H1 (cell line): ENCODE data around the gene PLA2G4E. TPM values are rescaled to one million over a fixed set of nuclear protein-coding genes. Genes with fewer than 3 reads are reported as not detected.

Experiments
- ASH2L ChIP-seq: fragments of 200-600, 300-600 bp; sonication (generic); IDR thresholded peaks from one replicate; pipeline ENCODE4 v1.7.1; 2017; ENCODE audit warnings: low read length
- EP300 ChIP-seq, 2 experiments: IDR thresholded peaks; 1 replicate in 1 of 2; 2 replicates in 1 of 2; pipeline ENCODE4 v1.6.1; 2011 to 2012; ENCODE audit warnings: low read depth in 2 of 2, low read length in 2 of 2, mild to moderate bottlenecking in 2 of 2, borderline replicate concordance in 1 of 2, inconsistent platforms in 1 of 2, moderate library complexity in 1 of 2
- SIX5 ChIP-seq: IDR thresholded peaks from 2 replicates; pipeline ENCODE4 v1.6.1; 2011; ENCODE audit warnings: mild to moderate bottlenecking, low read depth, low read length
- polyA plus RNA-seq, 7 experiments: library from polyadenylated mRNA; depleted of rRNA in 3 of 7; stranded (reverse) in 5 of 7; unstranded in 2 of 7; fragments of >200 nt in 5 of 7; fragments of 200-250 nt in 2 of 7; gene quantifications; 1 replicate in 5 of 7; 2 replicates in 1 of 7; 4 replicates in 1 of 7; pipeline versions ENCODE4 v1.2.1 to v1.2.3, GENCODE V29; 2011 to 2013; ENCODE audit warnings: missing spikeins in 2 of 7, mixed read lengths in 2 of 7
- total RNA-seq: library from RNA; stranded (reverse); fragmentation: NEBNext Ultra II Directional; extraction: Animal tissue kit (Norgen Biotek cat#: 25700); gene quantifications from 2 replicates; pipeline ENCODE4 v1.2.1, GENCODE V29; 2021
- TF ChIP-seq, protein P1 (sequence below): IDR thresholded peaks from 2 replicates; pipeline ENCODE4 v1.6.1; 2012; ENCODE audit warnings: low read length, inconsistent platforms

PLA2G4E gene
- total and polyA plus RNA-seq, 2 of the 8 experiments (the other 6 are each of a cell fraction or from before 2014, with no cell fraction given), result 0.03 TPM; not detected in 1

DNA sequence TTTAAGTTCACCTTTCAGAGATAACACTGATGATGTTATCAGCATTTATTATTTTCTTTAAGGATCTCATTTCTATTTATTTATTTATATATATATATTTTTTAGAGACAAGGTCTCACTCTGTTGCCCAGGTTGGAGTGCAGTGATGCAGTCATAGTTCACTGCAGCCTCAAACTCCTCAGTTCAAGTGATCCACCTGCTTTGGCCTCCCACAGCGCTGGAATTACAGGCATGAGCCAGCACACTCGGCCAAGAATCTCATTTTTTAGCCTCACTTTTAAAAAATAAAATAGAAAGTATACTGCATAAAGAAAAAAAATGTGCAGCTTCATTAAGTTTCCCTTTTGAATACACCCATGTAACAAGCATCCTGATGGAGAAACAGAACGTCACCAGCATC is 37.9 kb upstream of the PLA2G4E start (continued):
- TF ChIP-seq, protein P1, sequence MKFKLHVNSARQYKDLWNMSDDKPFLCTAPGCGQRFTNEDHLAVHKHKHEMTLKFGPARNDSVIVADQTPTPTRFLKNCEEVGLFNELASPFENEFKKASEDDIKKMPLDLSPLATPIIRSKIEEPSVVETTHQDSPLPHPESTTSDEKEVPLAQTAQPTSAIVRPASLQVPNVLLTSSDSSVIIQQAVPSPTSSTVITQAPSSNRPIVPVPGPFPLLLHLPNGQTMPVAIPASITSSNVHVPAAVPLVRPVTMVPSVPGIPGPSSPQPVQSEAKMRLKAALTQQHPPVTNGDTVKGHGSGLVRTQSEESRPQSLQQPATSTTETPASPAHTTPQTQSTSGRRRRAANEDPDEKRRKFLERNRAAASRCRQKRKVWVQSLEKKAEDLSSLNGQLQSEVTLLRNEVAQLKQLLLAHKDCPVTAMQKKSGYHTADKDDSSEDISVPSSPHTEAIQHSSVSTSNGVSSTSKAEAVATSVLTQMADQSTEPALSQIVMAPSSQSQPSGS, result no peak
- no peak for TF ChIP-seq EP300 (IDR thresholded peaks at IDR 0.05; ENCODE audit: borderline replicate concordance in 1 of 2, low read depth in 2 of 2, low read length in 2 of 2)
- no peak for TF ChIP-seq SIX5
- TF ChIP-seq ASH2L, result no peak
